Mucosa of descending colon (tissue), 3 donors: Measurements from ENCODE around the gene TCEAL4. TPM values are rescaled to one million over a fixed set of nuclear protein-coding genes. Genes with fewer than 3 reads are reported as not detected.

Experiments used
- ATAC-seq: fragments of 200-7000 bp; cut with Tn5 transposase; one replicate; pipeline ENCODE4 v1.9.1; 2020; ENCODE audit warnings: mild to moderate bottlenecking, moderate library complexity
- DNase-seq, 3 donors: peaks; one replicate each; pipeline ENCODE4 v3.0.0-alpha.2; 2020
- H3K36me3 ChIP-seq: fragments of 200-600 bp; one replicate; pipeline ENCODE4 v1.8.0; 2021; ENCODE audit warnings: low read depth, mild to moderate bottlenecking
- H3K4me1 ChIP-seq: fragments of 200-600 bp; one replicate; pipeline ENCODE4 v1.8.0; 2021; ENCODE audit warnings: low read depth, mild to moderate bottlenecking
- H3K4me3 ChIP-seq: fragments of 200-600 bp; one replicate; pipeline ENCODE4 v1.8.0; 2021; ENCODE audit warnings: mild to moderate bottlenecking
- H3K9me3 ChIP-seq: fragments of 200-600 bp; one replicate; pipeline ENCODE4 v1.8.0; 2021; ENCODE audit warnings: mild to moderate bottlenecking
- CTCF ChIP-seq: fragments of 200-600 bp; IDR thresholded peaks from one replicate; pipeline ENCODE4 v1.8.0; 2022; ENCODE audit warnings: antibody characterized with exemption, mild to moderate bottlenecking
- intact Hi-C, 2 donors: fragments of 100-400 bp; cut with DNase I in 1 of 2; cut with micrococcal nuclease in 1 of 2; formaldehyde crosslinking; loops; one replicate each; pipeline versions ENCODE4 v1.11.0 to v1.11.1; 2022; cut with DNase I, micrococcal nuclease
- total RNA-seq, 3 donors: library from RNA; stranded (reverse); fragmentation: NEBNext Ultra II Directional in 2 of 3; extraction: Animal tissue kit (Norgen Biotek cat#: 25700) in 2 of 3; gene quantifications; one replicate each; pipeline versions ENCODE4 v1.2.1 to v1.2.4, GENCODE V29; 2021 to 2023
- donor health status: DM: no; HTN: no; CAD: no; lungs with moderate emphysema.
- donor health status: DM: no; HTN: no; CAD: no.
- donor health status: DM: no; HTN: yes; CAD: no.

Gene TCEAL4
- total RNA-seq, 3 donors from 2014 or later, result 8.7 to 68.0 (median 28.6) TPM

- no peak for TF ChIP-seq CTCF
- ATAC-seq, result no peak
- intact Hi-C loops, result no loop called here
- H3K36me3 ChIP-seq, result no peaks in the 10 kb centered on the region
- DNase-seq, result no peak
- H3K9me3 ChIP-seq, result no peaks in the 10 kb centered on the region
- H3K4me3 ChIP-seq, result no peak overlapping the region
- no peaks in the 10 kb centered on the region for H3K4me1 ChIP-seq
These were observed 50.1 kb downstream of the TCEAL4 start for GRCh38 chrX:103635436-103635835.

Other genes starting within 250 kb of the TCEAL4 start
- gene TCEAL9, start 229.0 kb upstream of the TCEAL4 start, total RNA-seq, result 10 to 100 TPM; 20.9 to 29.6 (median 27.3) TPM
- 10 to 100 TPM; 21.5 to 74.1 (median 35.6) TPM for gene BEX3, start 209.0 kb upstream of the TCEAL4 start, total RNA-seq
- gene RAB40A, start 66.0 kb upstream of the TCEAL4 start, total RNA-seq, result under 1 TPM in 2 of 3 donors, not detected in 1; 0.17 to 0.28 TPM
- 10 to 100 TPM in 1 of 3 donors, 1 to 10 TPM in 2; 3.3 to 29.7 (median 9.6) TPM for gene TCEAL3, start 22.4 kb downstream of the TCEAL4 start, total RNA-seq
- 10 to 100 TPM in 2 of 3 donors, 1 to 10 TPM in 1; 7.2 to 44.0 (median 19.3) TPM for gene TCEAL1, start 43.5 kb downstream of the TCEAL4 start, total RNA-seq
- gene MORF4L2, start 101.2 kb downstream of the TCEAL4 start, total RNA-seq, result 100 to 1,000 TPM; 140 to 183 (median 181) TPM
- under 1 TPM in 1 of 3 donors, not detected in 2; 0.43 TPM for gene TMEM31, start 125.4 kb downstream of the TCEAL4 start, total RNA-seq
- 10 to 100 TPM in 1 of 3 donors, 1 to 10 TPM in 2; 3.7 to 65.0 (median 4.9) TPM for gene PLP1, start 191.3 kb downstream of the TCEAL4 start, total RNA-seq
- gene RAB9B, start 246.7 kb downstream of the TCEAL4 start, total RNA-seq, result 1 to 10 TPM in 1 of 3 donors, under 1 TPM in 2; 0.69 to 8.0 (median 0.82) TPM